Retinal pigment epithelial cell (primary cell): ENCODE data around the gene TAS2R40.
"Not testable (repeated sequence)": the region's sequence is repeated elsewhere in the genome, so short reads cannot be mapped to it uniquely, and the experiment has no call there.

Experiments used
- DNase-seq: peaks from one replicate; pipeline ENCODE4 v3.0.0-alpha.2; 2010; ENCODE audit warnings: low read depth
- H3K4me3 ChIP-seq: 2 replicates; pipeline ENCODE4 v1.5.1; 2011; ENCODE audit warnings: mild to moderate bottlenecking, low read length, control low read depth, moderate library complexity
- CTCF ChIP-seq: conservative IDR thresholded peaks from 2 replicates; pipeline ENCODE4 v1.5.1; 2011; ENCODE audit warnings: low read depth, low read length, control low read depth, inconsistent platforms

The TAS2R40 gene

GRCh38 chr7:143221737-143222136 lies at the start of gene TAS2R40:
TAS2R40 (plus strand) TSS chr7:143222037; CDS start chr7:143222079, 42 bp downstream.
- DNase-seq, result no peak
- no peak within 1 kb of the TSS for H3K4me3 ChIP-seq
- no peak for TF ChIP-seq CTCF

- TF ChIP-seq CTCF, result no peak
- no peak for DNase-seq
- H3K4me3 ChIP-seq, result no peak overlapping the region
Measured at GRCh38 chr7:143172354-143172753, 49.5 kb upstream of the TAS2R40 start.

DNA sequence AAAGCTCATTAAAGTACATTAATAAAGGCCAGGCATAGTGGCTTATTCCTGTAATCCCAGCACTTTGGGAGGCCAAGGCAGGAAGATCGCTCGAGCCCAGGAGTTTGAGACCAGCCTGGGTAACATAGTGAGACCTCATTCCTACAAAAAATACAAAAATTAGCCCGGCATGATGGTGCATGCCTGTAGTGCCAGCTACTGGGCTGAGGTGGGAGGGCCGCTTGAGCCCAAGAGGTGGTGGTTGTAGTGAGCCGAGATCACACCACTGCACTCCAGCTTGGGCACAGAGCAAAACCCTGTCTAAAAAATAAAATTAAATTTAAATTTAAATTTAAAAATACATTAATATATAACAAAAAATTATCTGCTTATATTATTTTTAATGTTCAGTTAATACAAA lies 45.7 kb upstream of the TAS2R40 start:
- H3K4me3 ChIP-seq, result no peak overlapping the region
- no peak for DNase-seq
- no peak for TF ChIP-seq CTCF

DNA sequence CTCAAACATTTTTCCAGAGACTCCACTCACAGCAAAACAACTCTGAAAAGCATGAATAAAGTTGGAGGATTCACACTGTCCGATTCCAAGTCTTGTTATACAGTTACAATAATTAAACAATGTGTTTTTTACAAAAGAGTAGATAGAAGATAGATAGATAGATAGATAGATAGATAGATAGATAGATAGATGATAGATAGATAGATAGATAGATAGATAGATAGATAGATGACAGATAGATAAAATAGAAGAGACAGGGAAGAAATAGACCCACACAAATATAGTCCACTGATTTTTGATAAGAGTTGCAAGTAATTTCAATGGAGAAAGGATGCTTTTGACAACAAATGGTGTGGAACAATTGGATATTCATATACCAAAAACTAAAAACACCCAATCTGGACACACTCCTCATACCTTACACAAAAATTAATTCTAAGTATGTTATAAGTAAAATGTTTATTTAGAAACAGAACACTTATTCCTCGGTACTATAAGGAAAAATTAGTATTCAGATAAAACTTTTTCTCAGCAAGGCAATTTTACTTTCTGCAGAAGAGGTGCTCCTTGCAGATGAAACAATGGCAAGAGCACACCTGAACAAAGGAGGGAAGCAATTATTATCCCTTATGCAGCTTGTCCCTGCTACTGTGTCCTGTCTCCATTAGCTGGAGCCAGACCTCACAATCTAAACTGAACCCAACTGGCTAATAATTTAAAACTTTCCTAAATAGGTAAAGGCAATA lies 44.3 kb upstream of the TAS2R40 start:
- TF ChIP-seq CTCF, result no peak
- no peak for DNase-seq
- no peak overlapping the region for H3K4me3 ChIP-seq

- DNase-seq, H3K4me3 ChIP-seq: not testable (repeated sequence)
Measured at GRCh38 chr7:143180771-143181170, 41.1 kb upstream of the TAS2R40 start.

GRCh38 chr7:143181349-143181748 lies 40.5 kb upstream of the TAS2R40 start:
- DNase-seq, result no peak
- TF ChIP-seq CTCF, result no peak
- no peak overlapping the region for H3K4me3 ChIP-seq

GRCh38 chr7:143183024-143183423 lies 38.8 kb upstream of the TAS2R40 start, which contains the start of gene TAS2R39:
TAS2R39 (plus strand) TSS chr7:143183419; CDS start chr7:143183419, 0 bp downstream.
- TF ChIP-seq CTCF, result no peak
- DNase-seq, result no peak
- H3K4me3 ChIP-seq, result no peak within 1 kb of the TSS

DNA sequence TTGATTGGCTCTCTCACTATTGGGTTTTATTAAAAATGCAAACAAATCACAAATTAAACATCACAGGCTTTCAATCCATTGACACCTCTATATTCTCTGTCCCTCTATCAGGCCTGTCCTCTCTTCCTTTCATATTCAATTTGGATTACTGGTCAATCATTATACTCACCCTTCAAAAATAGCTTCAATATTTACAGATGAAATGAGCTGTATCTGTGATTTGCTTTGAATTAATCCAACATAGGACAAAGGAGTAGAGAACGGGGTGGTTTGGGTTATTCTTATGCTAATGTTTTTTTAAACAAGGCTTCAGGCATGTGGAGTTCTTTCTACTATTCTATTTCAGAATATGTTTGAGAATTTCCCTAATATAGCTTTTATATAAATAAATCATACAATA lies 36.3 kb upstream of the TAS2R40 start:
- no peak for TF ChIP-seq CTCF
- H3K4me3 ChIP-seq, result no peak overlapping the region
- DNase-seq, result no peak
